SJSA1 (cell line): Measurements from ENCODE around the gene NFYC. TPM values are rescaled to one million over a fixed set of nuclear protein-coding genes. Genes with fewer than 3 reads are reported as not detected.

Experiments
- DNase-seq, 2 experiments: peaks; one replicate each; pipeline ENCODE4 v3.0.0-alpha.2; 2015 to 2020; ENCODE audit warnings: low spot score in 2 of 2, low read depth in 1 of 2
- H3K27ac ChIP-seq: fragments of 250-450 bp; sonication (Bioruptor Pico); 2 replicates; pipeline ENCODE4 v1.5.1; 2020; ENCODE audit warnings: mild to moderate bottlenecking, moderate library complexity
- H3K27me3 ChIP-seq: fragments of 250-450 bp; sonication (Bioruptor Pico); replicated peaks from 2 replicates; pipeline ENCODE4 v1.5.1; 2020; ENCODE audit warnings: mild to moderate bottlenecking, moderate library complexity
- H3K36me3 ChIP-seq: fragments of 250-450 bp; sonication (Bioruptor Pico); 2 replicates; pipeline ENCODE4 v1.5.1; 2020; ENCODE audit warnings: mild to moderate bottlenecking
- H3K4me1 ChIP-seq: fragments of 250-450 bp; sonication (Bioruptor Pico); replicated peaks from 2 replicates; pipeline ENCODE4 v1.6.1; 2021; ENCODE audit warnings: mild to moderate bottlenecking
- H3K4me3 ChIP-seq: fragments of 250-450 bp; sonication (Bioruptor Pico); 2 replicates; pipeline ENCODE4 v1.5.1; 2020; ENCODE audit warnings: mild to moderate bottlenecking
- H3K9me3 ChIP-seq: fragments of 250-450 bp; sonication (Bioruptor Pico); replicated peaks from 2 replicates; pipeline ENCODE4 v1.5.1; 2020; ENCODE audit warnings: mild to moderate bottlenecking
- total RNA-seq: library from RNA; depleted of rRNA; stranded (reverse); fragments of >200 nt; shearing (Covaris generic); gene quantifications from 2 replicates; pipeline ENCODE4 v1.2.3, GENCODE V29; 2014

The NFYC gene
- total RNA-seq, 1 experiment from 2014 or later = 32.5 TPM

DNA sequence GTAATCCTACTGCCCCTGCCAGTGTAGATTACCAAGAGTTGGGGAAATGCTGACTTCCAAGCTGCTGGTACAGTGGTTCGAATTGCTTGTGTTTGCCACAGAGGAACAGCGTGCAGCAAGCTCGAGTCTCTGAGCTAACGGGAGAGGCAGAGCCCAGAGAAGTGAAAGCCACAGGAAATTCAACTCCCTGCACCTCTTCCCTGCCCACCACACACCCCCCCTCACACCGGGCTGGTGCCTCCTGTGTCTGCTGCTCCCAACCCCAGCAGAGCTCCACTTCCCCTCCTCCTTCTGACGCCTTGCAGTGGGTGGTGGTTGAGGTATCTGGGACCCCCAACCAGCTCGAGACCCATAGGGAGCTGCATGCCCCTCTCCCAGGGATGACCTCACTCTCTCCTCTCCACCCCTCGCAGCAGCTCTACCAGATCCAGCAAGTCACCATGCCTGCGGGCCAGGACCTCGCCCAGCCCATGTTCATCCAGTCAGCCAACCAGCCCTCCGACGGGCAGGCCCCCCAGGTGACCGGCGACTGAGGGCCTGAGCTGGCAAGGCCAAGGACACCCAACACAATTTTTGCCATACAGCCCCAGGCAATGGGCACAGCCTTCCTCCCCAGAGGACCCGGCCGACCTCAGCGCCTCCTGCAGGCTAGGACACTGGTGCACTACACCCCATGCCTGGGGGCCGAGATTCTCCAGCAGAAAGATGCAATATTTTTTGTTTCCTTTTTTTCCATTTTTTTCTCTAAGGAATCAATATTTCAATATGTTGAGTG, 79.0 kb downstream of the NFYC start:
- no peak for DNase-seq
- no peak overlapping the region for H3K27ac ChIP-seq
- 0 out of 2 replicates have a peak, but pooled peaks cover 3% of the 10 kb centered on the region for H3K4me1 ChIP-seq
- H3K36me3 ChIP-seq = peaks cover 53% of the 10 kb centered on the region
- no peaks in the 10 kb centered on the region; the same call in 1 of the 2 replicates for H3K9me3 ChIP-seq
- no peak overlapping the region for H3K4me3 ChIP-seq
- H3K27me3 ChIP-seq = no peaks in the 10 kb centered on the region

- peaks cover 38% of the 10 kb centered on the region for H3K36me3 ChIP-seq
- H3K4me3 ChIP-seq = no peak overlapping the region
- DNase-seq = no peak
- no peak overlapping the region for H3K27ac ChIP-seq
- 0 out of 2 replicates have a peak, but pooled peaks cover 3% of the 10 kb centered on the region for H3K4me1 ChIP-seq
- H3K9me3 ChIP-seq = no peaks in the 10 kb centered on the region; the same call in 1 of the 2 replicates
- no peaks in the 10 kb centered on the region for H3K27me3 ChIP-seq
Measured at GRCh38 chr1:40772146-40772955, 80.8 kb downstream of the NFYC start.

GRCh38 chr1:40773748-40774265, 82.3 kb downstream of the NFYC start:
- no peak overlapping the region for H3K27ac ChIP-seq
- H3K9me3 ChIP-seq = no peaks in the 10 kb centered on the region; the same call in 1 of the 2 replicates
- DNase-seq = no peak
- H3K4me1 ChIP-seq = 0 out of 2 replicates have a peak, but pooled peaks cover 3% of the 10 kb centered on the region
- peaks cover 24% of the 10 kb centered on the region for H3K36me3 ChIP-seq
- no peaks in the 10 kb centered on the region for H3K27me3 ChIP-seq
- H3K4me3 ChIP-seq = no peak overlapping the region

- Histone ChIP-seq H3K36me3 (peaks cover 18% of the 10 kb centered on the region), H3K4me3 (no peak overlapping the region), H3K27me3 (no peaks in the 10 kb centered on the region), H3K9me3 (no peaks in the 10 kb centered on the region; the same call in 1 of the 2 replicates), H3K4me1 (0 out of 2 replicates have a peak, but pooled peaks cover 3% of the 10 kb centered on the region), H3K27ac (no peak overlapping the region)
- DNase-seq = peak in 1 of 2 experiments; percentile 31
Measured at GRCh38 chr1:40774266-40774998, 82.9 kb downstream of the NFYC start.

DNA sequence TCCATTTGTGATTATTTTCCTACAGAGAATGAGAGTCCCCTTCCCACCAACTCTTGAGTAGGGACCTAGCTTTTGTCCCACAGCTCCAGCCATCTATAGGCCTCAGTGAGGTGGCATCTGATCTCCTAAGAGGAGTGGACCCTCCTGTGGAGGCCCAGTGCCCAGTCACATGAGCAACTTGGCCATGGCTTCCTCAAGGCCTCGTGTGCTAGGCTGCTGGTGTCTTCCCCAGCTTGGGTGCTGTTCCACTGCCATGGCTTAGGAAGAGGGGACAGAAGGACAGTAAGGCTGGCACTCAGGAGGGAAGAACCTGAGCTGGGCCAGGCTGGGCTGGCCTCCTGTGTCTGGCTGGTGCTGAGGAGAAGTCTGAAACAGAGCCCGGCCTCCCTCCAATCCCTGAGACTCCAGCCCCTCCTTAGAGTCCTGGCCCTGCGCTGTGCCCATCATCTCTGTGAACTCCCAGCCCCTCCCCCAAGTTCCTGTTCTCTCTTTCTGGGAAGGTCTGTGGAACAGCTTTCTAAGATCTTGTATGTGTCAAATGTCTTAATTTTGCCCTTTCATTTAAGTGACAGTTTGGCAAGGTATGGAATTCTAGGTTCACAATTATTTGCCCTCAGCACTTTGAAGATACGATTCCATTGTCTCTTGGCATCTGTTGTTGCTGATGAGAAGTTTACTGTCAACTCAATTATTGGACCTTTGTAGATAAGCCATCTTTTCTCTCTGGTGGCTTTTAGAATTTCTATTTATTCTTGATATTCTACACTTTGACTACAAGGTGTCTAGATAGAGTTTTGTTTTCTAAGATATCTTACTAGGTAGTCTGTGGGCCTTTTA, 85.0 kb downstream of the NFYC start:
- no peak overlapping the region for H3K4me3 ChIP-seq
- 0 out of 2 replicates have a peak, but pooled peaks cover 3% of the 10 kb centered on the region for H3K4me1 ChIP-seq
- H3K36me3 ChIP-seq = peaks cover 4% of the 10 kb centered on the region; the same call in 1 of the 2 replicates
- H3K9me3 ChIP-seq = no peaks in the 10 kb centered on the region; the same call in 1 of the 2 replicates
- no peak overlapping the region for H3K27ac ChIP-seq
- DNase-seq = no peak
- H3K27me3 ChIP-seq = no peaks in the 10 kb centered on the region

GRCh38 chr1:40777224-40777970, 85.9 kb downstream of the NFYC start:
- Histone ChIP-seq H3K27ac (no peak overlapping the region), H3K4me1 (0 out of 2 replicates have a peak, but pooled peaks cover 3% of the 10 kb centered on the region), H3K27me3 (peaks cover 6% of the 10 kb centered on the region; the same call in 1 of the 2 replicates), H3K36me3 (no peaks in the 10 kb centered on the region), H3K9me3 (no peaks in the 10 kb centered on the region; the same call in 1 of the 2 replicates), H3K4me3 (no peak overlapping the region)
- DNase-seq = no peak

DNA sequence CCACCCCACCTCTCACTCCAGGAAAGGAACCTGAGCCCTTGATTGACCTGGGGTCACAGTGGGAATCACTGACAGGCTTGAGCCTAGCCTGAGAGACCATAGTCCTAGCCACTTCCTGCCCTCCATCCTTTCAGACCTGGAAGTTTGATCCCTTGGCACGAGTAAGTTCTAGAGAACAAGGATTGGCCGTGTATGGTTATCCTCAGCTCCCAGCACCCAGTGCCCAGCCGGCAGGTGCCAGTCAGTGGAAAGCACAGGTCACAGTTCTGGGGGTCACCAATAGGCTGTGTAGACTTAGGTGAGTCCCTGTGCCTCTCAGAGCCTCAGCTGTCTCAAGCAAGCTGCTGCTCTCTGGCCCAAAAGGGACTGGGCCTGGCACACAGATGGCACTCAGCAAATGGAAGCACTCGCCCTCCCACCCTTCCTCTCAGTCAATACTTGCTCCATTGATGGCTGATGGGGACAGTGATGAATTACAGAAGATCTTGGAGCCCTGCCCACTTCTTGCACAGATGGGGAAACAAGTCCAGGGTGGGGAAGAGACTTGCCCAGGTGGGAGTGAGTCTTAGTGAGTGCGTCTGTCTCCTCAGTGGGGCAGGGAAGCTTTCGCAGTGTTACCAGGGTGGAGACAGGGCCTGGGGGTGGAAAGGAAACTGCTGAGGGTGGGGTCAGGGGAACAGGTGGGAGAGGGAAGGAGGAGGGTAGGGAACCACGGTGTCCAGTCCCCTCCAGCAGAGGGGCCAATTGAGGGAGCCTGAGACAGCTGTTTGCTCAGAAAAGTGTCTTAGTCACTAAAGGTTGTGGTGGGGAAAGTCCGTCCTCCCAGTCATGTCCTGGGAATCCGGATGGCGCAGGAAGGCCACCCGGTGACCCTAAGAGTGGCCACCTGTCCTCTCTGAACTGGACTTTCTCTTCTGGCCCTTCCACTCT, 89.4 kb downstream of the NFYC start:
- H3K27me3 ChIP-seq = peaks cover 26% of the 10 kb centered on the region
- H3K4me1 ChIP-seq = peaks cover 10% of the 10 kb centered on the region
- no peak overlapping the region for H3K27ac ChIP-seq
- H3K4me3 ChIP-seq = no peak overlapping the region
- no peaks in the 10 kb centered on the region for H3K36me3 ChIP-seq
- DNase-seq = no peak
- no peaks in the 10 kb centered on the region for H3K9me3 ChIP-seq

DNA sequence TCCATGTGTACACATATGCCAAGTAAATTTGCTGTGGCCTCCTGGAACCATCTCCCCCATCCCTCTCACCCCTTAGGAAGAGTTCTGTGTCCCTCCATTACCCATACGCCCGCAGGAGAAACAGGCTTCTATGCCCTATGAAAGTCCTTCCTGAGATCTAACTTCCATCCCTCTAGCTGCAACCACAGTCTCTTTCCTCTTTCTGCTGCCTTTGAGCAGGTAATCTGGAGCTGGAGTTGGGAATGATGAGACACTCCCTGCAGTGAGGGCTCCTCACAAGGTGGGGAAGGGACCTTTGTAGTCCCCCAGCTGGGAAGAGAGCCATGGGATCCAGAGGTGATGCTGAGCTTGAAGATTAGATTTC, 90.1 kb downstream of the NFYC start:
- no peaks in the 10 kb centered on the region for H3K9me3 ChIP-seq
- H3K36me3 ChIP-seq = no peaks in the 10 kb centered on the region
- H3K4me1 ChIP-seq = peaks cover 10% of the 10 kb centered on the region
- H3K27ac ChIP-seq = no peak overlapping the region
- DNase-seq = no peak
- H3K27me3 ChIP-seq = peaks cover 26% of the 10 kb centered on the region
- no peak overlapping the region for H3K4me3 ChIP-seq

DNA sequence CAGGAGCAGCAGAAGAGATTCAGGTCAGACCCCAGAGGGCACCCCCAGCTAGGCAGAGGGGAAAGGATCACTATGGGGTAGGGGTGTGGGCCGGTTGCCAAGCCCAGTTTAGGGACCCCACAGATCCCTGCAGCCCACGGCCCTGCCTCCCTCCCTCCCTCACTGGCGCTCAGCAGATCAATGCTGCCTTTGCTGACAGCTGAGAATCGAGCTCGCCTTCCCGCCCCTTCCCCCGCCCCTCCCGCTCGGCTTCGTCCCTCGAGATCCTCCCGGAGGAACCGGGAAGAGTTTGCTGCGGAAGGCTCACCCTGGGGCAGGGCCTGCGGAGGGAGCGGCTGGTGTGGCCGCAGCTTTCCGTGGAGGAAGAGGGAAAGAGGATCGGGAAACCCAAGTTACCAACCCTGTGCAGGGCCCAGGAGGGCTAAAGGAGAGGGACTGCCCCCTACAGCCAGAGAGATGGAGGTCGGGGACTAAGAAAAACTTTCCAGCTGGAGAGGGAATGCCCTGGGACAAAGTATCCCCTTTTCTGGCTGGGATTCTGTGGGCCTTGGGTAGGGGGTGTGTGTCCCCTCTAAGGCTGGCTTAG, 91.0 kb downstream of the NFYC start:
- no peaks in the 10 kb centered on the region for H3K9me3 ChIP-seq
- peaks cover 26% of the 10 kb centered on the region for H3K27me3 ChIP-seq
- no peak for DNase-seq
- H3K4me3 ChIP-seq = no peak overlapping the region
- H3K36me3 ChIP-seq = no peaks in the 10 kb centered on the region
- H3K27ac ChIP-seq = no peak overlapping the region
- peaks cover 10% of the 10 kb centered on the region for H3K4me1 ChIP-seq

GRCh38 chr1:40783001-40783905, 91.7 kb downstream of the NFYC start, which contains the start of gene KCNQ4:
Gene KCNQ4 (plus strand): TSS chr1:40783787. CDS start chr1:40784094, 307 bp downstream.
- peaks cover 26% of the 10 kb centered on the region for H3K27me3 ChIP-seq
- no peak within 1 kb of the TSS for H3K27ac ChIP-seq
- no peak for DNase-seq

More at GRCh38 chr1:40783001-40783905, 91.7 kb downstream of the NFYC start, which contains the start of gene KCNQ4:
- Histone ChIP-seq H3K4me1 (peaks cover 10% of the 10 kb centered on the region), H3K4me3 (no peak within 1 kb of the TSS), H3K36me3 (no peaks in the 10 kb centered on the region), H3K9me3 (no peaks in the 10 kb centered on the region)
